Right lung (tissue), 5 donors: ENCODE measurements around the gene LCE2C. TPM values are rescaled to one million over a fixed set of nuclear protein-coding genes. Genes with fewer than 3 reads are reported as not detected.

Experiments
- DNase-seq, 2 donors: peaks; one replicate each; pipeline ENCODE4 v3.0.0-alpha.2; 2013
- polyA plus RNA-seq, 5 donors: library from polyadenylated mRNA; unstranded; fragments of 120-200 nt; gene quantifications; one replicate each; pipeline versions ENCODE4 v1.2.1 to v1.2.3, GENCODE V29; 2013; ENCODE audit warnings: inconsistent platforms in 1 of 5, low replicate concordance in 1 of 5; ENCODE audit not compliant: insufficient read length in 5 of 5, insufficient read depth in 1 of 5

LCE2C gene
- polyA plus RNA-seq, 5 donors, result not detected

DNA sequence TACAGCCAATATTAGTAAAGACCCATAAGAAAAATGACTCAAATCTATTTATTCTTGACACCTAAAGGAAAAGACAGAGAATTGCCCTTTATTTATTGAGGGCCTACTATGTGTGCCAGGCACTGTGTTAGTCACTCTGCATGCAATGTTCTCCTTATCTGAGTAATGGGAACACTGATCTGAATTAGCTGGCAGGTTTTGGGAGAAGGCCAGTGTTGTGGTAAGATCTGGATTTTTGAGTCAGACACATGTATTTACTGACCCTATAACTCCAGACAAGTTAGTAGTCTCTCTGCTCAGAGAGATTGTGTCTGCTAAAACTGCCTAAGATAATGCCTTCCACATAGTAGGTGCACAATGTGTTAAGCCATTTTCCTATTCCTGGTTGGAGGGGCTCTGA, 50.2 kb downstream of the LCE2C start:
- no peak for DNase-seq

Other genes starting within 250 kb of the LCE2C start
- gene LCE5A, start 164.5 kb upstream of the LCE2C start, polyA plus RNA-seq, result not detected
- gene CRCT1, start 160.8 kb upstream of the LCE2C start, polyA plus RNA-seq, result not detected
- not detected for gene LCE3E, start 108.5 kb upstream of the LCE2C start, polyA plus RNA-seq
- gene LCE3D, start 94.8 kb upstream of the LCE2C start, polyA plus RNA-seq, result not detected
- gene LCE3C, start 75.0 kb upstream of the LCE2C start, polyA plus RNA-seq, result not detected
- not detected for gene LCE3B, start 61.5 kb upstream of the LCE2C start, polyA plus RNA-seq
- not detected for gene LCE3A, start 52.2 kb upstream of the LCE2C start, polyA plus RNA-seq
- not detected for gene LCE2D, start 11.9 kb upstream of the LCE2C start, polyA plus RNA-seq
- not detected for gene LCE2B, start 10.8 kb downstream of the LCE2C start, polyA plus RNA-seq
- gene LCE2A, start 23.1 kb downstream of the LCE2C start, polyA plus RNA-seq, result not detected
- gene LCE4A, start 32.9 kb downstream of the LCE2C start, polyA plus RNA-seq, result not detected
- gene KPRP, start 82.7 kb downstream of the LCE2C start, polyA plus RNA-seq, result not detected
- gene LCE1F, start 99.9 kb downstream of the LCE2C start, polyA plus RNA-seq, result not detected
- gene LCE1E, start 111.0 kb downstream of the LCE2C start, polyA plus RNA-seq, result not detected
- gene LCE1D, start 121.4 kb downstream of the LCE2C start, polyA plus RNA-seq, result not detected
- gene LCE1C, start 131.4 kb downstream of the LCE2C start, polyA plus RNA-seq, result not detected
- not detected for gene LCE1B, start 136.7 kb downstream of the LCE2C start, polyA plus RNA-seq
- not detected for gene LCE1A, start 152.2 kb downstream of the LCE2C start, polyA plus RNA-seq
- gene LCE6A, start 167.6 kb downstream of the LCE2C start, polyA plus RNA-seq, result not detected
- gene LCE7A, start 184.7 kb downstream of the LCE2C start, polyA plus RNA-seq, result not detected
- gene SMCP, start 203.0 kb downstream of the LCE2C start, polyA plus RNA-seq, result not detected
- gene IVL, start 233.3 kb downstream of the LCE2C start, polyA plus RNA-seq, result not detected